IMR-90 (cell line): ENCODE data around the gene CDK5. TPM values are rescaled to one million over a fixed set of nuclear protein-coding genes. Genes with fewer than 3 reads are reported as not detected.

ENCODE experiments used
- ATAC-seq: fragments of 200-7000 bp; cut with Tn5 transposase; 2 replicates; pipeline ENCODE4 v1.9.1; 2020; ENCODE audit warnings: low read depth, mild to moderate bottlenecking, moderate library complexity
- BruUV-seq: library from RNA; stranded (reverse); fragments of 400-500 nt; replicated peaks from 2 replicates; lab custom pipeline; 2021; lab: Mats Ljungman, UMichigan
- CTCF ChIA-PET: fragments of 300-600 bp; formaldehyde crosslinking; extraction: SDS; loops from one replicate; lab custom pipeline; 2021; ENCODE audit warnings: antibody characterized with exemption; lab: Yijun Ruan, JAX
- POLR2A ChIA-PET: fragments of 300-600 bp; sonication (Branson Sonifier 250); formaldehyde crosslinking; loops from one replicate; lab custom pipeline; 2022; ENCODE audit warnings: antibody characterized with exemption; ENCODE audit not compliant: unreplicated experiment; lab: Charles Lee
- DNase-seq: peaks from one replicate; pipeline ENCODE4 v3.0.0; 2013
- H2AFZ ChIP-seq: replicated peaks from 2 replicates; pipeline ENCODE3; 2013; ENCODE audit warnings: low read length, mild to moderate bottlenecking; ENCODE audit not compliant: poor library complexity
- H2AK5ac ChIP-seq: 2 replicates; pipeline ENCODE4 v1.6.1; 2013; ENCODE audit warnings: low read depth, low read length, inconsistent platforms
- H2AK9ac ChIP-seq: replicated peaks from 2 replicates; pipeline ENCODE3; 2013; ENCODE audit warnings: mild to moderate bottlenecking, low read depth, low read length, moderate library complexity; ENCODE audit not compliant: poor library complexity
- H2BK120ac ChIP-seq: 2 replicates; pipeline ENCODE4 v1.6.1; 2013; ENCODE audit warnings: low read depth, low read length, inconsistent platforms
- H2BK15ac ChIP-seq: 3 replicates; pipeline ENCODE4 v1.6.1; 2013; ENCODE audit warnings: low read depth, low read length, inconsistent platforms
- H2BK20ac ChIP-seq: 2 replicates; pipeline ENCODE4 v1.6.1; 2013; ENCODE audit warnings: low read depth, mild to moderate bottlenecking, inconsistent platforms, low read length, moderate library complexity
- H2BK5ac ChIP-seq: 2 replicates; pipeline ENCODE4 v1.6.1; 2013; ENCODE audit warnings: mild to moderate bottlenecking, low read depth, low read length, inconsistent platforms; ENCODE audit not compliant: poor library complexity, severe bottlenecking
- H3K14ac ChIP-seq: replicated peaks from 2 replicates; pipeline ENCODE4 v1.6.1; 2013; ENCODE audit warnings: low read depth, low read length, inconsistent platforms
- H3K18ac ChIP-seq: 2 replicates; pipeline ENCODE4 v1.6.1; 2013; ENCODE audit warnings: low read depth, low read length, control low read depth
- H3K23ac ChIP-seq: 2 replicates; pipeline ENCODE4 v1.6.1; 2013; ENCODE audit warnings: low read depth, low read length, inconsistent platforms
- H3K27ac ChIP-seq: 2 replicates; pipeline ENCODE4 v1.5.1; 2013; ENCODE audit warnings: mild to moderate bottlenecking, control low read depth, low read length; ENCODE audit not compliant: insufficient read depth
- H3K27me3 ChIP-seq: 2 replicates; pipeline ENCODE4 v1.6.1; 2013; ENCODE audit warnings: low read length; ENCODE audit not compliant: control insufficient read depth, insufficient read depth
- H3K36me3 ChIP-seq: 2 replicates; pipeline ENCODE4 v1.6.1; 2013; ENCODE audit warnings: low read length, mixed read lengths; ENCODE audit not compliant: control insufficient read depth, insufficient read depth
- H3K4ac ChIP-seq: 2 replicates; pipeline ENCODE4 v1.6.1; 2013; ENCODE audit warnings: low read depth, low read length, inconsistent platforms
- H3K4me1 ChIP-seq: 2 replicates; pipeline ENCODE4 v1.6.1; 2013; ENCODE audit warnings: low read length, mixed read lengths; ENCODE audit not compliant: control insufficient read depth, insufficient read depth
- H3K4me2 ChIP-seq: 2 replicates; pipeline ENCODE4 v1.6.1; 2013; ENCODE audit warnings: low read depth, mild to moderate bottlenecking, control low read depth, low read length, moderate library complexity
- H3K4me3 ChIP-seq: 2 replicates; pipeline ENCODE4 v1.5.1; 2013; ENCODE audit warnings: low read depth, mild to moderate bottlenecking, control low read depth, low read length, moderate library complexity; ENCODE audit not compliant: insufficient read depth
- H3K56ac ChIP-seq: 2 replicates; pipeline ENCODE4 v1.6.1; 2013; ENCODE audit warnings: low read length, inconsistent platforms; ENCODE audit not compliant: insufficient read depth; ENCODE audit errors: extremely low read depth
- H3K79me1 ChIP-seq, 2 experiments: 2 replicates each; pipeline ENCODE4 v1.6.1; 2013; ENCODE audit warnings: low read length in 2 of 2, inconsistent platforms in 1 of 2, low read depth in 1 of 2
- H3K9ac ChIP-seq: 2 replicates; pipeline ENCODE4 v1.6.1; 2013; ENCODE audit warnings: low read depth, low read length, control low read depth
- H3K9me1 ChIP-seq: 2 replicates; pipeline ENCODE4 v1.6.1; 2013; ENCODE audit warnings: low read length, inconsistent platforms; ENCODE audit not compliant: insufficient read depth
- H3K9me3 ChIP-seq: 2 replicates; pipeline ENCODE4 v1.6.1; 2013; ENCODE audit warnings: low read length; ENCODE audit not compliant: control insufficient read depth, insufficient read depth
- H4K20me1 ChIP-seq: 2 replicates; pipeline ENCODE4 v1.6.1; 2013; ENCODE audit warnings: low read length, inconsistent platforms; ENCODE audit not compliant: insufficient read depth
- H4K5ac ChIP-seq: 2 replicates; pipeline ENCODE4 v1.6.1; 2013; ENCODE audit warnings: mild to moderate bottlenecking, low read depth, low read length, control low read depth
- H4K8ac ChIP-seq, 2 experiments: 2 replicates each; pipeline ENCODE4 v1.6.1; 2013; ENCODE audit warnings: low read depth in 2 of 2, low read length in 2 of 2, control low read depth in 1 of 2, inconsistent platforms in 1 of 2
- H4K91ac ChIP-seq: 2 replicates; pipeline ENCODE4 v1.6.1; 2013; ENCODE audit warnings: low read depth, low read length, inconsistent platforms; ENCODE audit not compliant: insufficient read depth
- BHLHE40 ChIP-seq: fragments of 150-350 bp; IDR thresholded peaks from 2 replicates; pipeline ENCODE4 v1.6.1; 2016; ENCODE audit warnings: mild to moderate bottlenecking, low read depth, low read length
- ELK1 ChIP-seq: fragments of 150-350 bp; IDR thresholded peaks from 2 replicates; pipeline ENCODE4 v1.6.1; 2016; ENCODE audit warnings: low read depth, mild to moderate bottlenecking, low read length, moderate library complexity, borderline replicate concordance
- FOS ChIP-seq: fragments of 150-350 bp; IDR thresholded peaks from 2 replicates; pipeline ENCODE4 v1.6.1; 2016; ENCODE audit warnings: low read depth, low read length
- MAZ ChIP-seq: IDR thresholded peaks from 2 replicates; pipeline ENCODE4 v1.6.1; 2012; ENCODE audit warnings: low read depth, mild to moderate bottlenecking, low read length, improper control_type of control experiment, moderate library complexity, borderline replicate concordance
- POLR2A ChIP-seq: IDR thresholded peaks from 2 replicates; pipeline ENCODE4 v1.6.1; 2012; ENCODE audit warnings: mild to moderate bottlenecking, low read depth, low read length
- RFX5 ChIP-seq: IDR thresholded peaks from 2 replicates; pipeline ENCODE4 v1.8.0; 2012; ENCODE audit warnings: low read depth, mild to moderate bottlenecking, low read length, moderate library complexity
- USF2 ChIP-seq: fragments of 150-350 bp; IDR thresholded peaks from 2 replicates; pipeline ENCODE4 v1.6.1; 2017; ENCODE audit warnings: mild to moderate bottlenecking, antibody characterized with exemption, low read length, low read depth
- WGBS, 2 experiments: methylation state at CpG; one replicate each; pipeline versions ENCODE4 v1.1.5 to v1.1.7; 2013; ENCODE audit warnings: missing lambda C conversion rate in 2 of 2; ENCODE audit not compliant: insufficient read length in 1 of 2; ENCODE audit errors: extremely low coverage in 2 of 2; 5-methylcytosine and 5-hydroxymethylcytosine counted together
- dilution Hi-C: fragments of 300-500 bp; cut with HindIII; formaldehyde crosslinking; loops from one replicate; pipeline ENCODE4 v1.14.3; 2018; ENCODE audit warnings: low sequenced_read_pairs; ENCODE audit not compliant: unreplicated experiment
- in situ Hi-C: fragments of 300-500 bp; cut with MboI; formaldehyde crosslinking; loops from 3 replicates; pipeline ENCODE4 v1.14.3; 2019; ENCODE audit warnings: low sequenced_read_pairs, inconsistent platforms, mixed read lengths
- intact Hi-C: fragments of 100-400 bp; cut with micrococcal nuclease; formaldehyde crosslinking; loops from 2 replicates; pipeline ENCODE4 v1.10.0; 2022
- polyA plus RNA-seq, 3 experiments: library from polyadenylated mRNA; depleted of rRNA; stranded (reverse); fragments of >200 nt; gene quantifications; 2 replicates each; pipeline ENCODE4 v1.2.3, GENCODE V29; 2012; ENCODE audit warnings: low replicate concordance in 1 of 3
- total RNA-seq: library from RNA; depleted of rRNA; stranded (reverse); fragments of >200 nt; gene quantifications from 2 replicates; pipeline ENCODE4 v1.2.3, GENCODE V29; 2012

The CDK5 gene
- total and polyA plus RNA-seq, 2 of the 4 experiments (the other 2 are of a cell fraction), result 22.4 to 34.8 TPM

GRCh38 chr7:151047976-151048815 is 9.5 kb downstream of the CDK5 start, which contains the start of gene ASIC3:
ASIC3 (plus strand) TSS chr7:151048531; CDS start chr7:151048886, 355 bp downstream.
- Histone ChIP-seq H3K9me1 (peaks cover 6% of the 10 kb centered on the region; the same call in 1 of the 2 replicates), H3K4me2 (peak within 1 kb of the TSS; percentile 13; the same call in 1 of the 2 replicates), H3K27ac (no peak within 1 kb of the TSS), H3K9ac (no peak within 1 kb of the TSS), H3K79me1 (no peaks in the 10 kb centered on the region), H3K23ac (no peak within 1 kb of the TSS), H4K91ac (no peak within 1 kb of the TSS), H3K14ac (no peak within 1 kb of the TSS), H3K36me3 (peaks cover 5% of the 10 kb centered on the region; the same call in 1 of the 2 replicates), H3K27me3 (no peaks in the 10 kb centered on the region; the same call in 1 of the 2 replicates), H3K18ac (no peak within 1 kb of the TSS), H3K4me1 (peaks cover 11% of the 10 kb centered on the region; the same call in 1 of the 2 replicates), H2AK5ac (no peak within 1 kb of the TSS), H4K8ac (no peak within 1 kb of the TSS), H2AK9ac (no peak within 1 kb of the TSS), H2BK5ac (no peak within 1 kb of the TSS), H2BK20ac (no peak within 1 kb of the TSS), H3K9me3 (no peaks in the 10 kb centered on the region), H3K56ac (no peak within 1 kb of the TSS), H3K4me3 (no peak within 1 kb of the TSS), H2BK15ac (no peak within 1 kb of the TSS), H2AFZ (no peak within 1 kb of the TSS), H4K20me1 (peaks cover 18% of the 10 kb centered on the region), H2BK120ac (no peak within 1 kb of the TSS), H4K5ac (no peak within 1 kb of the TSS), H3K4ac (no peak within 1 kb of the TSS)
- DNase-seq (no peak), ATAC-seq (no peak)
- in situ Hi-C loops, result no loop called here
- intact Hi-C loops, result no loop called here
- ChIA-PET POLR2A (no interaction called here), CTCF (no interaction called here)
- BruUV-seq, result no TSS peak
- dilution Hi-C loops, result no loop called here
- TF ChIP-seq MAZ (no peak), POLR2A (no peak), BHLHE40 (no peak), ELK1 (no peak), RFX5 (no peak), USF2 (no peak), FOS (no peak)
- 82% methylated on average over 14 of the region's 22 CpGs; no CpG with 5 or more reads in 1 of the 2 experiments for WGBS, 2 experiments
